NCI-H774 (cell line): ENCODE results near the gene DPP6.
"Not testable (repeated sequence)": the region's sequence is repeated elsewhere in the genome, so short reads cannot be mapped to it uniquely, and the experiment has no call there.

ENCODE experiments used
- DNase-seq: peaks from one replicate; lab custom pipeline; 2025; lab: John Stamatoyannopoulos, UW

DPP6 gene

DNA sequence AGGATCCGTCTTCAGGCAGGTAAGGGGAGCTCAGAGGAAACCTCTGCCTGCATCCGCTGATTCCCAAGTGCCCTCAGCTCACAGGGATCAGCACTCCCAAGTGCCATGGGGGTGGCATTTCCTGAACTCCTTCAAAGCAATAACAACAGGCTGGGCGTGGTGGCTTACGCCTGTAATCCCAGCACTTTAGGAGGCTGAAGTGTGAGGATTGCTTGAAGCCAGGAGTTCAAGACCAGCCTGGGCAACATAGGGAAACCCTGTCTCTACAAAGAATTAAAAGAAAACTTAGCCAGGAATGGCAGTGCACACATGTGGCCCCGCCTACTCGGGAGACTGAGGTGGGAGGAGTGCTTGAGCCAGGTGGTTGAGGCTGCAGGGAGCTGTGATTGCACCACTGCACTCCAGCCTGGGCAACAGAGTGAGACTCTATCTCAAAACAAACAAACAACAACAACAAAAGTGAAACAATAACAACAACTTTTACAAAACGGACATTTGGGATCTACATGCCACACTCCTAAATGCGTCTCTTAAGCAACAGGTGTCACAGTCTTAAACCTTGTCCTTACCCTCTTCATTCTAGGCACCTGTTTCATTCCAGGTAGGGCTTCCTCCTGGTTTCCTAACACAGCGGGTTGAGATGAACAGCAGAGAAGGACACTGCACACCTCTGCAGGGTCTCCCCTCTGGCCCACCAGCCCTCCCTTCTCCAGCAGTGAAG is 877.0 kb downstream of the DPP6 start:
- no peak for DNase-seq

DNA sequence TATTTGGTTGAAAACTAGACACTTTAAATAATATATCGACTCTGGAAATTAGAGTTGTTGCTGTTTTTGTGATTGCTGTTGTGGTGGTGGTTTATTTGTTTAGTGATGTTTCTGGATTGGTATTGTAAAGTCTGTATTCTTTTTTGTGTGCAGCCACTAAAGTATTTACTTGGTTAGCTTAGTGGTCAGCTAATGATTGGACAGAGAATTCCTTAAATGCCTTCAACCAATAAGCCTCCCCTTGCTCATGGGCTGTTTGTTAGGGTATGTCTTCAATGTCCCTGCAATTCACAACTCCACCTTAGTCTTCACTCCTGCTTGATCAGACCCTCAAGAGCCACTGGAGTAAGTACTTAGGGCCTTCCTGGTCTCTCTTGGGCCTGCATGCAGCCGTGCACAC is 879.7 kb downstream of the DPP6 start:
- no peak for DNase-seq

DNA sequence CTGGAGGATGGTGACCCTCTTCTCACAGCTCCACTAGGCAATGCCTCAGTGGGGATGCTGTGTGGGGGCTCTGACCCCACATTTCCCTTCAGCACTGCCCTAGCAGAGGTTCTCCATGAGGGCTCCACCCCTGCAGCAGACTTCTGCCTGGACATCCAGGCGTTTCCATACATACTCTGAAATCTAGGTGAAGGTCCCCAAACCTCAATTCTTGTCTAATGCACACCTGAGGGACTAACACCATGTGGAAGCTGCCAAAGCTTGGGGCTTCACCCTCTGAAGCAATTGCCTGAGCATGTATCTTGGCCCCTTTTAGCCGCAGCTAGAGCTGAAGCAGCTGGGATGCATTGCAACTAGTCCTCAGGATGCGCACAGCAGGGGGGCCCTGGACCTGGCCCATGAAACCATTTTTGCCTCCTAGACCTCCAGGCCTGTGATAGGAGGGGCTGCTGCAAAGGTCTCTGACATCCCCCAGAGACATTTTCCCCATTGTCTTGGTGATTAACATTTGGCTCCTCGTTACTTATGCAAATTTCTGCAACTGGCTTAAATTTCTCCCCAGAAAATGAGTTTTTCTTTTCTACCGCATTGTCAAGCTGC is 882.3 kb downstream of the DPP6 start:
- DNase-seq, result not testable (repeated sequence)

DNA sequence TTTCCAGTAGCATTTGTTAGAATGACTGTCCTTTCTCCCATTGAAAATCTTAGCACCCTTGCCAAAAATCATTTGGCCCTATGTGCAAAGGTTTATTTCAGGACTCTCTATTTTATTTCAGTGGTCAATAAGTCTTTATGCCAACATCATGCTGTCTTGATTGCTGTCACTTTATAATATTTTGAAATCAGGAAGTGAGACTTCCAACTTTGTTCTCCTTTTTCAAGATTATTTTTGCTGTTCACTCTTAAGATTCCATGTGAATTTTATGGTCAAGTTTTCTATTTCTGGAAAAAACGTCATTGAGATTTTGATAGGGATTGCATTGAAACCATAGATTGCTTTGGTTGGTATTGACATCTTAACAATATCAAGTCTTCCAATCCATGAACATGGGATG is 885.6 kb downstream of the DPP6 start:
- DNase-seq, result no peak

DNA sequence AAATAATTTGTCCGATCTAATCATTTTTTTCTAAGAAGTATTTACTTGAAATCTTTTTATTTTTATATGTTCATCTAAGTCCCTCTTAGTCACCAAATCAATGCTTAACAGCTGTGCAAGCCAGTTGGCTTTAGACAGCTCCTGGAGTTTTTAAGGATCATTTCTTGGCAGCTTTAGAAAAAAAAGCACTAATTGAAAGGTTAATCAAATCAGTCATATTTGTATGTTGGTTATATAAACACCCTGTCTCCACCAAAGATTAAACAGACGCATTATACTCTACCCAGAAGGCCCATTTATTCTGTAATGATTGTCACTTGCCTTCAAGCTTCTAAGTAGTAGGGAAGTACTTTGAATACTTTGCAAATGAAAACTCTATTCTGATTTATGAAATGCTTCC is 890.5 kb downstream of the DPP6 start:
- DNase-seq, result no peak
